Suppressor macrophage treated with lipopolysaccharide for 1 hour (primary cell): ENCODE results near the gene ABCA9.

Experiments used
- DNase-seq, 3 donors: peaks; one replicate each; pipeline ENCODE4 v3.0.0-alpha.2; 2020 to 2022

ABCA9 gene

DNA sequence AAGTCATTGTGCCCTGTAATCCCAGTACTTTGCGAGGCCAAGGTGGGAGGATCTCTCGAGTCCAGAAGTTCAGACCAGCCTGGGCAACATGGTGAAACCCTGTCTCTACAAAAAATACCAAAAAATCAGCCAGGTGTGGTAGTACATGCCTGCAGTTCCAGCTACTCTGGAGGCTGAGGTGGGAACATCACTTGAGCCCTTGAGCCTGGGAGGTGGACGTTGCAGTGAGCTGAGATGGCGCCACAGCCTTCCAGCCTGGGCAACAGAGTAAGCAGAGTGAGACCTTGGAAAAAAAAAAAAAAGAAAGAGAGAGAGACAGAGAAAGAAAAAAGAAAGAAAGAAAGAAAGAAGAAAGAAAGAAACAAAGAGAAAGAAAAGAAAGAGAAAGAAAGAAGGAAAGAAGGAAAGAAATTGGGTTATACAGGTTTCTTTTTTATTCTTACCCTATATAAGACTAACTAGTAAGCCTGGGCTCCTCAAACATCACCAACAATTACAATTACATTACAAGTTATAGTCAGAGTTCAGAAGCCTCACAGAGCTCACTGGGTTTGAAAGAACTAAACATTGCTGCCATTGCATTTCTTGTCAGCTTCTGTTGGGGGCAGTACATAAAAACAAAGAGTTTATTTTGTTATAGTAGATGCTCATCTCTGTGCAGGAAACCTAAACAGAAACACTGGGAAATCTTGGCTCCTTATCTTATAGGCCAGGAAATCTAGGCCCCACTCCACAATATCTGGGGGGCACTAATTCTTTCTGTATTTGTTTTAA is 6.7 kb upstream of the ABCA9 start:
- no peak for DNase-seq

DNA sequence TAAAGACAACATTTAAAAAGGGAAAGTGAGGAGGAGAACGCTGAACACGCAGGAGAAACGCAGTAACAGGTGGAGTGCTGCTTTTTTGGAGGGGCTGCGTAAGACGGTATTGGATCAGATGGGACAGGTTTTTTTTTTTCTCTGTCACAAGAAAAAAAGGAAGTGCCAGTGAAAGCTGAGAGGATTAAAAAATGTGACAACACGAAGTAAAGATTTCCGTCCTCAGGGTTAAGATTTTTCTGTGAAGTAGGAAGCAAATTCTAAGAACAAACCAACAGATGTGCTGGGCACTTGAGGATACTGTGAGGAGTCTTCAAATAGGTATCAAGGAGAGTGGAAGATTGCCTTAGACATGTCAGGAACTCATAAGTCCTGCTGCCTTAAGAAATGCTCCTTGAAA is 5.8 kb upstream of the ABCA9 start:
- DNase-seq: peak; percentile 14 to 53 (median 47)

DNA sequence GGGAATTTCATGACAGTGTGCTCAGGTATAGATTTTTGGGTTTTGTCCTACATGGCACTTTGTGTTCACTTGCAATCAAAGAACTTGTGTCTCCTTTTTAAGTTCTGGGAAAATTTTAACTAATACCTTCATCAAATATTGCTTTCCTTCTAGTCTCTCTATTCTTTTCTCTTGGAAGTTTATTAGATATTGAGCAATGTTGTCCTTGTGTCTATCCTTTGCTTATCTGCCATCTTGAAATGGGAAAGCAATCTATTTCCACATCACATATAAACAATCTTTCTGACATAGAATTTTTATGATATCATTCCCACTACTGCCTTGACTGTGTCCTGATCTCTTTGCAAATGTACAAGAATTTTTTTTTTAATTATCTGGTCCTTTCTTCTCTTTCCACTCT is 4.4 kb upstream of the ABCA9 start:
- no peak for DNase-seq

- DNase-seq: peak; percentile 28 to 57 (median 53)
Observed at GRCh38 chr17:69064476-69064875, 3.7 kb upstream of the ABCA9 start.

- peak; percentile 47 to 81 (median 76) for DNase-seq
Observed at GRCh38 chr17:69064001-69064400, 3.3 kb upstream of the ABCA9 start.

- DNase-seq: no peak
Observed at GRCh38 chr17:69062860-69063581, 2.3 kb upstream of the ABCA9 start.

DNA sequence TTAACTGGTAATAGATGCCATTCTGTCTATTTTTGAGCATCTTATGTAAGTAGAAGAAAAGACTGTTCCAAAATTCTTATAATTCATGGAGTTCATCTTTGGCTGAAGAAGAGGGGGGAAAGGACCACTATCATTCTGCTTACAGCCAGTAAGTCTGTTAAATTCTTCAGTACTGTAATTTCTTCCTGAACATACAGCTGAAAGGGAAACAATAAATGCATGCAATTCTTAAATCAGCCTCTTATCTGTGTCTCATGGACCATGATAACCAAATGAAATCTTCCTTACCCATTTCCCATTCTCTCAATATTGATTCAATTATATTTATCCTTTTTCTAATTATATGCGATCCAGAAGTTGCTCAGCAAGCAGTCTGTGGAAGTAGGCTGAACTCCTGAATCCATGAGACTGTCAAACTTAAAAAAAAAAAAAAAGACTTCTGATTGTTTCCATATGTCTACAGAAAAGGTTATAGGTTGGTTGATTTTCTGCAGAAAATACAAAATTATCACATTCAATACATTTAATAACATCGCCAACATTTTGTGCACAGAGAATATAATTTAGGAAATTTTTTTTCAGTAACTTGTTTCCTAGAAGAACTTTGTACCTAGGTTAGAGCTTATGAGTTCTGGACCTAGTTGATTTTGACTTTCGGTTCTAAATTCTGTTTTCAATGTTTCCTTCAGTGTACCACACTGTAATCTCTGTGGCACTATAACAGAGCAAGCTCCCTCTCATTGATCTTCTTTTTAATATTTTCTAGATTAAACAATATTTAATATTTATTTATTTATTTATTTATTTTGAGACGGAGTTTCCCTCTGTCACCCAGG is 1.2 kb upstream of the ABCA9 start:
- DNase-seq: no peak

DNA sequence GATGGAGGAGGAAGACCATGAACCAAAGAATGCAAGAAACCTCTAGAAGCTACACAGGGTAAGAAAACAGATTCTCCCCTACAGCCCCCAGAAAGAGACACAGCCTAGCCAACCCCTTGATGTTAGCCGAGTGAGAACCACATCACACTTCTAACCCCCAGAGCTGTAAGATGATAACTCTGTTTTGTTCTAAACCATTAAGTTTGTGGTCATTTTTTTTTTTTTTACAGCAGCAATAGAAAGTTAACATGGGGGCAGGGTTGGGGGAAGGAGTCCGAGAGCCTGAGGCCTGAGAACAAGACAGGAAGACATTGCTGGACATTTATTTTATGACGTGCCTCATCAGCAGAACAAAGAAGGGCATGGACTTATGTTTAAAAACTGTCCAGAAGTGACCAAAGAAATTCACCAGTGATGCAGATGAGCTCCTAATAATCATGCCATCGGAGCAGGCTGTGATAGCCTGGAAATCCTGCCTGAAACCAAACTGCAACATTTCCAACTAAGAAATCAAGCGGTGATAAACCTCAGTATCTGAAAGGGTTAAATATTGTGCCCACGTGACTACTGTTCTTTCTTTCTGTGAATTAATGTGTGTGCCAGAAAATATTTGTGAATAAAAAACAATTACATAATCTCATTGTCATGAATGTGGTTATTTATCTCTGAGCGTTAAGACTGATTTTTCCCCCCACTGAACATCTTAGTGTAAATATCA is 1.1 kb downstream of the ABCA9 start:
- DNase-seq: no peak

- DNase-seq: peak in 2 of 3 donors; percentile 15 to 38
Observed at GRCh38 chr17:69058165-69058564, 2.6 kb downstream of the ABCA9 start.

DNA sequence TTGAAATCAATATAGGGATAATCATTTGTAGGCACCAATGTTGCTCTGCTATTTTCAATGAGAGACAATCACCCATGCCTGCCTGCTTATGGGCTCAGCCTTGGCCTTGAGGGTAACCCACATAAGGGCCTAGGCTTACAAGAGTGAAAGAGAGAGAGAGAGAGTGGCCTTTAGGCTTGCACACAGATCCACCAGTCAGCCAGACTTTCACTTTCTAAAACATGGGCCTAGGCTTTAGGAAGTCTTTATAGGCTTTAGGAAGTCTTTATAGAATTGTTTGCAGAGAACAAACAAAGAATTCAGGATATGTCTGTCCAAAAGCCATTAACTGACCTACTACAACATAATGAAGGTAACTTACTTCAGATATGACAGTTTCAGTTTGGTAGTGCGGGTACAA is 3.4 kb downstream of the ABCA9 start:
- DNase-seq: no peak

DNA sequence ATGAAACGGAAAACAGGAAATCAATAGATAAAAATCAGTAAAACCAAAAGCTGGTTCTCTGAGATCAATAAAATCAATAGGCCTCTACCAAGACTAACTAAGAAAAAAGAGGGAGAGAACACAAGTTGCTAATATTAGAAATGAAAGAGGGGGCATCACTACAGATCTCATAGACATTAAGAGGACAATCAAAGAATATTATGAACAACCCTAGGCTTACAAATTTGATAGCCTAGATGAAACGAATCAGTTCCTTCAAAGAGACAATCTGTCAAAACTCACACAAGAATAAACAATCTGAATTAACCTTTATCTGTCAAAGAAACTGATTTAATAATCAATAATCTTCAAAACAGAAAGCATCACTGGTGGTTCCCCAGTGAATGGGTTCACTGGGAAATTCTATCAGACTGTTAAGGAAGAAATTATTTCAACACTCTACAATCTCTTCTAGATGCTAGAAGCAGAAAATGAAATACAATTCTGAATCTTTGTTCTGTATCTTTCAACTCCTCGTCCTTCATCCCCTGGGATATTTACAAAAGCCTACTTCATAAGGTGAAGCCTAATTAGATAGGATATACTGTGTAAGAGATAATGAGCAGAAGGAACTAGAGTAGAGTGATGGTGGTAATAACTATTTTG is 4.4 kb downstream of the ABCA9 start:
- DNase-seq: no peak

GRCh38 chr17:69055334-69055733 is 5.4 kb downstream of the ABCA9 start:
- DNase-seq: no peak

DNA sequence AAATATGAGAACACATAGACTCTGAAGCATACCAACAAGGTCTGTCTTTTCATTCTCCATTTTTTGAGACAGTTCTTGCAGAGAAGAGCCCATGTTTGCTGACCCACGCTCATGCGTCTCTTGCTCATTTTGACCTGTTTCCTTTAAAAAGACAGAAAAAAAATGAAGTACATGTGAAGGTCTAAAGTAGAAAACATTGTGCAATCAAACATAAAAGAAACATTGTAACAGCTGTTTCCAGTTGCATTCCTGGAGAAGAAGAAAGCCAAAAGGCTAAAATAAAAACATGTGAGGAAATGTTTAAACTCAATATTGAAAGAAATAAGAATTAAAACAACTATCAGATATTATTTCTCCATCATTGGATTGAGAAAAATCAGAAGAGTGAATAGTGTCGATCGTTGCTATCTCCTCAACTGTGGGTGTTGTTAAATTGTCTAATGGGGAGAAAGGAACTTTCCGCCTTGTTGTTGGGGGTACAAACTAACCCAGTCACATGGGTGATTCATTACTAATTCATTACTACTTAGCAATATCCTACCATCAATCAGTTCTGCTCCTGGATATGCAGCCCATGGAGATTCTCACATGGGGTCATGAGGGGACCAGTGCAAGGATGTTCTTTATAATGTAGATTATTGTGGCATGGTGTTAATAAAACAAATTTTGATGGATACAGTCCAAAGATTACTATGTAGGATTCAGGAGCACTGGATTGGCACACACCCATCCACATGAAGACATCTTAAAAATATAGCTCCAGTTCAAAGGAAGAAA is 9.5 kb downstream of the ABCA9 start:
- peak; percentile 17 to 29 (median 29) for DNase-seq

DNA sequence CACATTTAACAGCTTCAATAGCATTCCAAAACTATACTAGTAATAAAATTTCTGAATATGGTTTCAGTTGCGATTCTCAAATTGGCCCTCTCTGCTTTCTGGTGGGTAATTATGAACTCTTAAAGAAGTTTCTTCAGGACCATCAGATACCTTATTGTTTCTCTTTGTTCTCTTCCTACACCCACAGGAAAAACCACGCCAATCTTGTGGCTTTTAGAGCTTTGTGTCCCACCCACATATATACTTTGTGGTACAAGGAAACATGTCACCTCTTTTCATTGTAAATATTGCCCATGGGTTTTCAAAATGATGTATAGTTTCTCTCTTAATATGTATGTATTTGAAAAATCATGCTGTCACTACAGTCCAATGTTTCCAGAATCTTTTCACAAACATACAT is 12.1 kb downstream of the ABCA9 start:
- DNase-seq: no peak

DNA sequence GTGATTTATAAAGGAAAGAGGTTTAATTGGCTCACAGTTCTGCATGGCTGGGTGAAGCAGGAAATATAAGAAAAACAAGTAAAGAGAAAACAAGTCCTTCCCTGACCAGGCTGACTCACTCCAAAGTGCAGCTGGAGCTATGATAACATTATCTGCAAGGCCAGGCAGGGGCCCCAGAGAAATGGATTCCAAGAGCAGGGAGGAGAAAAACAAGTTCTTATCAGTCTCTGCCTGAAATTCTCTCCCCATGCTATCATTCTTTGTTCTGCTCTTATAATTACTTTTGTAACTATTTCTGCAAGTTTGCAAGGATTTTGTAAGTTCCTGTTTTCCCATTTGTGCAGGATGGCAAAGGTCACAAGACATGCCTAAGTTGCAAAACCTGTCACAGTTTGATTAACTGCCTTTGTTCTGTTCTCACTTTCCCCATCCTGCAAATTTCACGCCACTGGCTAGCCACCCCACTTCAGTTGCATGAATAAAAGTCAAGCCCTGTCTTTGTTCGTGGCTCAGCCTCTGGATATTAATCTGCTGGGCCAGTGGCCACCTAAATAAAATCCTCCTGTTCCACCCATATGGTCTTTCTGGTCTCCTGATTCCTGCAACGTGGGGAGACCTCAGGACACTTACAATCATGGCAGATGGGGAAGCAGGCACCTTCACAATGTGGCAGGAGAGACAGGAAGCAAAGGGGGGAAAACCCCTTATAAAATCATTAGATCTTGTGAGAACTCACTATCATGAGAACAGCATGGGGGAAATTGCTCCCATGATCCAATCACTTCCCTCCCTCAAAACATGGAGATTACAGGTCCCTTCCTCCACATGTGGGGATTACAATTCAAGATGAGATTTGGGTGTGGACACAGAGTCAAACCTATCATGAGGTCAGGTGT is 13.1 kb downstream of the ABCA9 start:
- DNase-seq: peak; percentile 48 to 65 (median 63)

GRCh38 chr17:69046121-69046807 is 14.5 kb downstream of the ABCA9 start:
- DNase-seq: no peak

DNA sequence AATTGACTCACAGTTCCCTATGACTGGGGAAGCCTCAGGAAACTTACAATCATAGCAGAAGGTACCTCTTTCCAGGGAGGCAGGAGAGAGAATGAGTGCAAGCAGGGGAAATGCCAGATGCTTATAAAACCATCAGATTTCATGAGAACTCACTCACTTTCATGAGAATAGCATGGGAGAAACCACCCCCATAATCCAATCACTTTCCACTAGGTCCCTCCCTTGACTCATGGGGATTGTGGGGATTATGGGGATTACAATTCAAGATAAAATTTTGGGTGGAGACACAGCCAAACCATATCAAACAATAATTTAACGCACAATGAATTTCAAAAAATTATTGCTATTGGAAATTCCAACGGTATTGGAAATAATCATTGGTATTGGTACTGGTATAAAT is 15.1 kb downstream of the ABCA9 start:
- no peak for DNase-seq

GRCh38 chr17:69044371-69044770 is 16.4 kb downstream of the ABCA9 start:
- DNase-seq: no peak

DNA sequence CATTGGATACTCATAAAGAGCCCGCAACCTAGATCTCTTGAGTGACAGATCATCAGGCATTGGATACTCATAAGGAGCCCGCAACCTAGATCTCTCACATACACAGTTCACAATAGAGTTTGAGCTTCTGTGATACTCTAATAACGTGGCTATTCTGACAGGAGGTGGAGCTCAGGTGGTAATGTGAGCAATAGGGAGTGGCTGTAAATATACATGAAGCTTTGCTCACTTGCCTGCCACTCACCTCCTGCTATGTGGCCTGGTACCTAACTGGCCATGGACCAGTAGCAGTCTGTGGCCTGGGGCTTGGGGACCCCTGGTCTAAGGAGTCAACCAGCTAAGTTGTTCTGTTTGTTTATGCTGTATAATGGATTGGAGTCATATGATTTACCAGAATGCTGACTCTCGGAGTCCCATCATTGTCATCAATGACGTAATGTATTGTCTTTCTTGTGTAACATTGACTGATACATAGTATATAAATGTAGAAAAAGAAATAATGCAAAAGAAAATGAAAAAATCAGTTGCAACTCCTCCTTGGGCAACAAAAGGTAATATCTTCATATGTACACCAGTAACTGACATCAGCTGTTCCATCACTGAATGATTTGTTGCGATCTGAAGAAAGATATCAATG is 17.5 kb downstream of the ABCA9 start:
- DNase-seq: peak in 2 of 3 donors; percentile 40
